Calu3 (cell line): Measurements from ENCODE around the gene ADAMTSL2. TPM values are rescaled to one million over a fixed set of nuclear protein-coding genes. Genes with fewer than 3 reads are reported as not detected.

Source experiments
- BruUV-seq: library from RNA; stranded (reverse); fragments of 400-500 nt; replicated peaks from 2 replicates; lab custom pipeline; 2021; lab: Mats Ljungman, UMichigan
- CTCF ChIA-PET: fragments of 300-600 bp; sonication (Branson Sonifier 250); formaldehyde crosslinking; loops from one replicate; lab custom pipeline; 2022; ENCODE audit warnings: antibody characterized with exemption; lab: Charles Lee
- DNase-seq: peaks from one replicate; pipeline ENCODE4 v3.0.0; 2022
- H3K27ac Mint-ChIP-seq: one replicate; pipeline ENCODE4 v1.8.0; 2022; ENCODE audit warnings: mixed read lengths; ENCODE audit not compliant: unreplicated experiment
- H3K27me3 Mint-ChIP-seq: one replicate; pipeline ENCODE4 v1.8.0; 2022; ENCODE audit warnings: mixed read lengths; ENCODE audit not compliant: unreplicated experiment
- H3K36me3 Mint-ChIP-seq: one replicate; pipeline ENCODE4 v1.8.0; 2022; ENCODE audit warnings: mild to moderate bottlenecking, moderate library complexity, mixed read lengths; ENCODE audit not compliant: insufficient read depth, unreplicated experiment
- H3K4me1 Mint-ChIP-seq: one replicate; pipeline ENCODE4 v1.8.0; 2022; ENCODE audit warnings: mild to moderate bottlenecking, low read depth, mixed read lengths; ENCODE audit not compliant: unreplicated experiment
- H3K4me3 Mint-ChIP-seq: one replicate; pipeline ENCODE4 v1.8.0; 2022; ENCODE audit warnings: mild to moderate bottlenecking, low read depth, moderate library complexity, mixed read lengths; ENCODE audit not compliant: unreplicated experiment
- H3K9me3 Mint-ChIP-seq: one replicate; pipeline ENCODE4 v1.8.0; 2022; ENCODE audit warnings: low read depth, mixed read lengths; ENCODE audit not compliant: unreplicated experiment
- CTCF ChIP-seq: fragments of 200-600 bp; IDR thresholded peaks from one replicate; pipeline ENCODE4 v1.8.0; 2022; ENCODE audit warnings: antibody characterized with exemption; ENCODE audit not compliant: unreplicated experiment
- intact Hi-C: fragments of 100-400 bp; cut with micrococcal nuclease; formaldehyde crosslinking; loops from one replicate; pipeline ENCODE4 v1.10.0; 2022; ENCODE audit not compliant: unreplicated experiment
- total RNA-seq: library from RNA; stranded (reverse); gene quantifications from 2 replicates; pipeline ENCODE4 v1.2.3, GENCODE V29; 2022

ADAMTSL2 gene
- total RNA-seq, 1 experiment from 2014 or later: 0.14 TPM

- H3K27me3 Mint-ChIP-seq: peaks cover 29% of the 10 kb centered on the region
- CTCF ChIA-PET: no interaction called here
- intact Hi-C loops: no loop called here
- no peak overlapping the region for H3K4me3 Mint-ChIP-seq
- BruUV-seq: no TSS peak
- H3K4me1 Mint-ChIP-seq: no peaks in the 10 kb centered on the region
- DNase-seq: no peak
- no peaks in the 10 kb centered on the region for H3K36me3 Mint-ChIP-seq
- TF ChIP-seq CTCF: no peak
- H3K9me3 Mint-ChIP-seq: no peaks in the 10 kb centered on the region
- H3K27ac Mint-ChIP-seq: no peak overlapping the region
Observed at GRCh38 chr9:133556354-133556753, 21.9 kb downstream of the ADAMTSL2 start.

GRCh38 chr9:133557581-133557980, 23.1 kb downstream of the ADAMTSL2 start:
- Mint-ChIP-seq H3K27me3 (peaks cover 18% of the 10 kb centered on the region), H3K9me3 (no peaks in the 10 kb centered on the region), H3K4me3 (no peak overlapping the region), H3K36me3 (no peaks in the 10 kb centered on the region), H3K27ac (no peak overlapping the region), H3K4me1 (no peaks in the 10 kb centered on the region)
- DNase-seq: no peak
- intact Hi-C loops: no loop called here
- no TSS peak for BruUV-seq
- CTCF ChIA-PET: no interaction called here
- TF ChIP-seq CTCF: no peak

GRCh38 chr9:133558191-133559126, 24.0 kb downstream of the ADAMTSL2 start:
- Mint-ChIP-seq H3K27ac (no peak overlapping the region), H3K9me3 (no peaks in the 10 kb centered on the region), H3K36me3 (no peaks in the 10 kb centered on the region), H3K27me3 (peaks cover 19% of the 10 kb centered on the region), H3K4me3 (no peak overlapping the region), H3K4me1 (no peaks in the 10 kb centered on the region)
- DNase-seq: no peak
- CTCF ChIA-PET: no interaction called here
- TF ChIP-seq CTCF: no peak
- BruUV-seq: no TSS peak
- intact Hi-C loops: no loop called here

- CTCF ChIA-PET: no interaction called here
Observed at GRCh38 chr9:133560311-133560710, 25.8 kb downstream of the ADAMTSL2 start.

More at GRCh38 chr9:133560311-133560710, 25.8 kb downstream of the ADAMTSL2 start:
- TF ChIP-seq CTCF: no peak
- Mint-ChIP-seq H3K36me3 (no peaks in the 10 kb centered on the region), H3K27me3 (peaks cover 34% of the 10 kb centered on the region), H3K9me3 (no peaks in the 10 kb centered on the region), H3K4me3 (no peak overlapping the region), H3K27ac (no peak overlapping the region), H3K4me1 (no peaks in the 10 kb centered on the region)
- no TSS peak for BruUV-seq
- intact Hi-C loops: no loop called here
- no peak for DNase-seq
